T-cell (primary cell): ENCODE measurements around the gene ZNF165. TPM values are rescaled to one million over a fixed set of nuclear protein-coding genes. Genes with fewer than 3 reads are reported as not detected.
"Not testable (repeated sequence)": the region's sequence is repeated elsewhere in the genome, so short reads cannot be mapped to it uniquely, and the experiment has no call there.

ENCODE experiments used
- ATAC-seq, 4 experiments: fragments of 200-7000 bp in 3 of 4; fragments of 150-1000 bp in 1 of 4; cut with Tn5 transposase; replicated peaks in 1 of 4; 1 replicate in 3 of 4; 2 replicates in 1 of 4; pipeline ENCODE4 v1.10.0; 2021; ENCODE audit warnings: moderate library complexity in 3 of 4, mild to moderate bottlenecking in 2 of 4, moderate number of reproducible peaks in 1 of 4
- CTCF ChIA-PET, 2 donors: fragments of 300-600 bp; sonication (Branson Sonifier 250); formaldehyde crosslinking; loops; one replicate each; lab custom pipeline; 2022; ENCODE audit warnings: antibody characterized with exemption in 2 of 2; lab: Charles Lee
- POLR2A ChIA-PET, 2 donors: fragments of 300-600 bp; sonication (Branson Sonifier 250); formaldehyde crosslinking; loops; one replicate each; lab custom pipeline; 2022; ENCODE audit warnings: antibody characterized with exemption in 2 of 2; lab: Charles Lee
- DNase-seq, 35 experiments: peaks; one replicate each; pipeline versions ENCODE4 v3.0.0 to v3.0.0-alpha.2; 2013 to 2023
- H3K27ac ChIP-seq: one replicate; pipeline ENCODE4 v1.5.1; 2013; ENCODE audit warnings: low read length
- H3K27me3 ChIP-seq, 2 experiments: replicated peaks in 1 of 2; 1 replicate in 1 of 2; 2 replicates in 1 of 2; pipeline versions ENCODE4 v1.6.1 to v1.7.0; 2013; ENCODE audit warnings: low read length in 1 of 2, mixed read lengths in 1 of 2; ENCODE audit not compliant: control insufficient read depth in 2 of 2, insufficient read depth in 2 of 2; ENCODE audit errors: extremely low read depth in 1 of 2
- H3K36me3 ChIP-seq, 2 donors: 1 replicate in 1 of 2; 2 replicates in 1 of 2; pipeline versions ENCODE4 v1.6.1 to v1.7.0; 2013; ENCODE audit warnings: low read length in 1 of 2; ENCODE audit not compliant: control insufficient read depth in 2 of 2, insufficient read depth in 1 of 2; ENCODE audit errors: extremely low read depth in 1 of 2
- H3K4me1 ChIP-seq, 2 experiments: 1 replicate in 1 of 2; 2 replicates in 1 of 2; pipeline versions ENCODE4 v1.6.1 to v1.7.0; 2013; ENCODE audit warnings: low read length in 2 of 2, mixed read lengths in 1 of 2; ENCODE audit not compliant: insufficient read depth in 2 of 2, control insufficient read depth in 1 of 2; ENCODE audit errors: extremely low read depth in 1 of 2
- H3K4me3 ChIP-seq, 2 donors: 1 replicate in 1 of 2; 2 replicates in 1 of 2; pipeline versions ENCODE4 v1.5.1 to v1.7.0; 2013; ENCODE audit warnings: mild to moderate bottlenecking in 2 of 2, low read length in 1 of 2, moderate library complexity in 1 of 2; ENCODE audit not compliant: control insufficient read depth in 1 of 2; ENCODE audit errors: extremely low read depth in 1 of 2
- H3K9me3 ChIP-seq: 2 replicates; pipeline ENCODE4 v1.7.0; 2013
- H3K27ac Mint-ChIP-seq, 2 donors: one replicate each; pipeline ENCODE4 v1.8.0; 2020 to 2021; ENCODE audit warnings: mild to moderate bottlenecking in 2 of 2, mixed read lengths in 2 of 2
- H3K27me3 Mint-ChIP-seq, 2 donors: one replicate each; pipeline ENCODE4 v1.8.0; 2021 to 2022; ENCODE audit warnings: mixed read lengths in 2 of 2
- H3K36me3 Mint-ChIP-seq: one replicate; pipeline ENCODE4 v1.8.0; 2021; ENCODE audit warnings: mixed read lengths
- H3K4me1 Mint-ChIP-seq, 3 donors: one replicate each; pipeline ENCODE4 v1.8.0; 2020 to 2022; ENCODE audit warnings: mixed read lengths in 3 of 3, mild to moderate bottlenecking in 1 of 3
- H3K4me3 Mint-ChIP-seq, 3 donors: one replicate each; pipeline ENCODE4 v1.8.0; 2020 to 2022; ENCODE audit warnings: mild to moderate bottlenecking in 3 of 3, mixed read lengths in 3 of 3, moderate library complexity in 3 of 3
- H3K9me3 Mint-ChIP-seq, 3 donors: one replicate each; pipeline ENCODE4 v1.8.0; 2020 to 2022; ENCODE audit warnings: mixed read lengths in 3 of 3
- WGBS: methylation state at CpG from one replicate; pipeline ENCODE4 v1.1.5; 2013; ENCODE audit warnings: missing lambda C conversion rate; ENCODE audit not compliant: insufficient coverage; 5-methylcytosine and 5-hydroxymethylcytosine counted together
- total RNA-seq, 35 experiments: library from RNA in 6 of 35; stranded (reverse) in 6 of 35; fragments of 120-200 nt in 1 of 35; gene quantifications; one replicate each; pipeline versions ENCODE4 v1.2.1 to v1.2.4 and lab custom pipeline; 2013 to 2026

ZNF165 gene
- total RNA-seq, 5 donors from 2014 or later (not counting 1 experiment from before 2014, with no cell fraction given): 0.79 to 7.2 (median 1.4) TPM

- H3K4me3 Mint-ChIP-seq, H3K4me3 ChIP-seq, H3K27ac ChIP-seq, ATAC-seq, H3K27me3 ChIP-seq, H3K27me3 Mint-ChIP-seq, H3K9me3 Mint-ChIP-seq, DNase-seq, POLR2A ChIA-PET, H3K9me3 ChIP-seq: not testable (repeated sequence)
- WGBS: 95% methylated on average over 5 of the region's 5 CpGs
- CTCF ChIA-PET: interaction anchor here in 1 of 2 donors (0.9 kb wide), 1 partner anchor 19 kb away, joined by 4 read pairs; the partner anchor contains the start of gene ZKSCAN8
- H3K4me1 Mint-ChIP-seq: peaks cover 32 to 45% (median 40%) of the 10 kb centered on the region in 3 donors
- Histone ChIP-seq H3K36me3 (peaks cover 0 to 33% of the 10 kb centered on the region in 2 donors), H3K4me1 (peaks cover 9 to 14% of the 10 kb centered on the region in 2 experiments)
- H3K36me3 Mint-ChIP-seq: peaks cover 32% of the 10 kb centered on the region
- H3K27ac Mint-ChIP-seq: peak overlapping the region in 1 of 2 donors; percentile 34
Observed at GRCh38 chr6:28122283-28122682, 41.9 kb downstream of the ZNF165 start.

- ATAC-seq (peak; percentile 72 to 97 (median 92)), DNase-seq (peak; percentile 33 to 80 (median 68))
- H3K27me3 Mint-ChIP-seq: no peaks in the 10 kb centered on the region
- 0% methylated on average over 15 of the region's 28 CpGs for WGBS
- peak within 1 kb of the TSS; percentile 91 to 97 (median 97) for H3K4me3 Mint-ChIP-seq
- Histone ChIP-seq H3K4me1 (peaks cover 9 to 14% of the 10 kb centered on the region in 2 experiments), H3K27me3 (no peaks in the 10 kb centered on the region), H3K27ac (peak within 1 kb of the TSS; percentile 87), H3K36me3 (peaks cover 0 to 39% of the 10 kb centered on the region in 2 donors), H3K9me3 (no peaks in the 10 kb centered on the region), H3K4me3 (peak within 1 kb of the TSS; percentile 69 to 93)
- ChIA-PET POLR2A (interaction anchor here (0.6 to 3.0 kb wide), 6 partner anchors 12 to 907 kb away, joined by 3 to 17 read pairs (median 4); partner anchors contain the start of gene ZKSCAN8 (in 1 of the 2)), CTCF (interaction anchor here in 1 of 2 donors (0.6 to 2.2 kb wide), 7 partner anchors 12 to 864 kb away, joined by 3 to 11 read pairs (median 5); no protein-coding TSS in a partner anchor)
- H3K9me3 Mint-ChIP-seq: no peaks in the 10 kb centered on the region
- peak within 1 kb of the TSS; percentile 95 to 98 for H3K27ac Mint-ChIP-seq
- H3K4me1 Mint-ChIP-seq: peaks cover 43 to 63% (median 55%) of the 10 kb centered on the region in 3 donors
- peaks cover 36% of the 10 kb centered on the region for H3K36me3 Mint-ChIP-seq
Observed at GRCh38 chr6:28124350-28124970, 44.1 kb downstream of the ZNF165 start, which contains the start of gene ZSCAN16. ZSCAN16 (plus strand) TSS chr6:28124609; CDS start chr6:28125444, 835 bp downstream.

GRCh38 chr6:28124971-28125353, 44.6 kb downstream of the ZNF165 start:
- Mint-ChIP-seq H3K36me3 (peaks cover 37% of the 10 kb centered on the region), H3K4me1 (peaks cover 45 to 64% (median 60%) of the 10 kb centered on the region in 3 donors), H3K9me3 (no peaks in the 10 kb centered on the region), H3K27me3 (no peaks in the 10 kb centered on the region), H3K27ac (peak overlapping the region; percentile 95 to 98), H3K4me3 (peak overlapping the region; percentile 91 to 97 (median 97))
- Histone ChIP-seq H3K4me1 (peaks cover 9 to 14% of the 10 kb centered on the region in 2 experiments), H3K27me3 (no peaks in the 10 kb centered on the region), H3K9me3 (no peaks in the 10 kb centered on the region), H3K36me3 (peaks cover 0 to 41% of the 10 kb centered on the region in 2 donors), H3K27ac (peak overlapping the region; percentile 87), H3K4me3 (peak overlapping the region; percentile 69 to 93)
- ChIA-PET POLR2A (interaction anchor here (0.7 to 3.0 kb wide), 5 partner anchors 12 to 258 kb away, joined by 3 to 17 read pairs (median 5); partner anchors contain the start of gene ZKSCAN8 (in 1 of the 2)), CTCF (interaction anchor here in 1 of 2 donors (0.6 to 2.2 kb wide), 7 partner anchors 12 to 269 kb away, joined by 3 to 11 read pairs (median 5); no protein-coding TSS in a partner anchor)
- DNase-seq (peak in 5 of 35 experiments; percentile 13 to 58 (median 20)), ATAC-seq (peak; percentile 21 to 79 (median 41))
- WGBS: 0% methylated on average over 3 of the region's 6 CpGs

- DNase-seq (peak in 8 of 35 experiments; percentile 8 to 38 (median 32)), ATAC-seq (peak in 1 of 4 experiments; percentile 47)
- Histone ChIP-seq H3K9me3 (no peaks in the 10 kb centered on the region), H3K27me3 (no peaks in the 10 kb centered on the region), H3K36me3 (peaks cover 0 to 41% of the 10 kb centered on the region in 2 donors), H3K4me3 (no peak overlapping the region), H3K4me1 (peaks cover 9 to 14% of the 10 kb centered on the region in 2 experiments), H3K27ac (peak overlapping the region; percentile 87)
- 35% methylated on average over 2 of the region's 4 CpGs for WGBS
- Mint-ChIP-seq H3K4me1 (peaks cover 47 to 66% (median 61%) of the 10 kb centered on the region in 3 donors), H3K27ac (peak overlapping the region; percentile 95 to 98), H3K4me3 (peak overlapping the region; percentile 91 to 97 (median 97)), H3K36me3 (peaks cover 32% of the 10 kb centered on the region), H3K27me3 (no peaks in the 10 kb centered on the region), H3K9me3 (no peaks in the 10 kb centered on the region)
- ChIA-PET CTCF (interaction anchor here in 1 of 2 donors (0.6 to 2.2 kb wide), 7 partner anchors 11 to 269 kb away, joined by 3 to 11 read pairs (median 5); no protein-coding TSS in a partner anchor), POLR2A (interaction anchor here (0.7 to 3.0 kb wide), 4 partner anchors 11 to 259 kb away, joined by 3 to 17 read pairs (median 5); partner anchors contain the start of gene ZKSCAN8 (in 1 of the 2))
Observed at GRCh38 chr6:28125401-28125800, 45.0 kb downstream of the ZNF165 start.

GRCh38 chr6:28134015-28134414, 53.6 kb downstream of the ZNF165 start:
- Mint-ChIP-seq H3K4me3 (no peak overlapping the region), H3K4me1 (peaks cover 69 to 77% (median 70%) of the 10 kb centered on the region in 3 donors), H3K27me3 (no peaks in the 10 kb centered on the region), H3K9me3 (no peaks in the 10 kb centered on the region), H3K36me3 (peaks cover 9% of the 10 kb centered on the region), H3K27ac (peak overlapping the region; percentile 55 to 61)
- no peaks in the 10 kb centered on the region for H3K27me3 ChIP-seq
- H3K4me1 ChIP-seq: peaks cover 12 to 14% of the 10 kb centered on the region in 2 experiments
- POLR2A ChIA-PET: no interaction called here
- DNase-seq (peak in 4 of 35 experiments; percentile 9 to 61 (median 16)), ATAC-seq (peak in 1 of 4 experiments; percentile 20)
- H3K4me3 ChIP-seq: no peak overlapping the region
- H3K27ac ChIP-seq: no peak overlapping the region
- CTCF ChIA-PET: interaction anchor here in 1 of 2 donors (0.6 kb wide), 1 partner anchor 201 kb away, joined by 4 read pairs; no protein-coding TSS in a partner anchor
- 87% methylated on average over 2 of the region's 3 CpGs for WGBS
- peaks cover 0 to 23% of the 10 kb centered on the region in 2 donors for H3K36me3 ChIP-seq
- H3K9me3 ChIP-seq: no peaks in the 10 kb centered on the region

GRCh38 chr6:28134716-28135115, 54.3 kb downstream of the ZNF165 start:
- Histone ChIP-seq H3K4me1 (peaks cover 12 to 14% of the 10 kb centered on the region in 2 experiments), H3K27me3 (no peaks in the 10 kb centered on the region), H3K4me3 (no peak overlapping the region), H3K36me3 (peaks cover 0 to 17% of the 10 kb centered on the region in 2 donors), H3K9me3 (no peaks in the 10 kb centered on the region), H3K27ac (peak overlapping the region; percentile 1)
- ATAC-seq: no peak
- peaks cover 67 to 70% (median 70%) of the 10 kb centered on the region in 3 donors for H3K4me1 Mint-ChIP-seq
- ChIA-PET POLR2A (interaction anchor here in 1 of 2 donors (0.5 to 0.6 kb wide), 2 partner anchors 31 to 244 kb away, joined by 3 to 5 read pairs; a partner anchor contains a TSS), CTCF (interaction anchor here in 1 of 2 donors (0.6 kb wide), 1 partner anchor 201 kb away, joined by 4 read pairs; no protein-coding TSS in a partner anchor)
- WGBS: no CpG with 5 or more reads among the region's 1 CpG
- H3K36me3 Mint-ChIP-seq: peaks cover 4% of the 10 kb centered on the region
- peak overlapping the region; percentile 55 to 61 for H3K27ac Mint-ChIP-seq
- no peaks in the 10 kb centered on the region for H3K27me3 Mint-ChIP-seq
- DNase-seq: no peak
- no peak overlapping the region for H3K4me3 Mint-ChIP-seq
- no peaks in the 10 kb centered on the region for H3K9me3 Mint-ChIP-seq
